Fibroblast of pulmonary artery (primary cell): ENCODE data around the gene CDH7.
A peak's percentile ranks its signal among the peaks of the same experiment; 100 is the strongest.

Source experiments
- DNase-seq: peaks from one replicate; pipeline ENCODE4 v3.0.0-alpha.2; 2010; ENCODE audit warnings: low read depth
- H3K4me3 ChIP-seq: replicated peaks from 2 replicates; pipeline ENCODE4 v1.5.1; 2011; ENCODE audit warnings: low read depth, mild to moderate bottlenecking, control low read depth, low read length, moderate library complexity
- TF ChIP-seq, protein P1 (sequence below): IDR thresholded peaks from 2 replicates; pipeline ENCODE4 v1.5.1; 2011; ENCODE audit warnings: mild to moderate bottlenecking, control low read depth, low read length, inconsistent platforms; ENCODE audit errors: missing control alignments

CDH7 gene

DNA sequence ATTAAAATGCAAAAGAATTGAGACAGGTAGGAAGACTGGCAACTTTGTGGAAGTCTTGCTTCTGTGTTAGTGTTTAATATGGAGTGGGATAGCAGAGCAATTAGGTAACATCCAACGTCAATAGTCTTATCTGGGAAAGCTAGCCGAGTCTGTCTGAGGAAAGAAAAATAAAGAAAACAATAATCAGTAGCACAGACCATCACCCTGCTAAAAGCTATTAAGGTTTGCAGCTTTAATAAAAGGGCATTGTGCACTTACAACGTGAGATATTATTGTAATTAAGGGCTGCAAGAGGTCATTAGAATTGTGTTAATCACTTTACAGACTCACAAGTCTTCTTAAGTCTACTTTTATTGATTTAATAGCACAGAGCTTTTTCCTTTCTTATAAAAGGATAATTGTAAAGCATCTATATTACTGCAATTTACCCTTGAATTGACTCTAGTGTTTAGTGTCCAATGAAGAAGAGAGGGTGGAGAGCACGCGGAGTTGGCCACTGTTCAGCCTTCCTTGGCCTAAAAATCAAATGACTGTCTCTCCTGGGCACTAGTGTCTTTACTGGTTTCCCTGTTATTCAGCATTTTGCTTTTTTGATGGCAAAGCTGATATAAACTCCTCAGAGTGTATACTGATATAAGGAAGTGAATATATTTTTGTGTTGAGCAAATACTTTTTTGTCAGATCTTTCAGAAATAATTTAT is 2.0 kb downstream of the CDH7 start:
- no peak for DNase-seq
- TF ChIP-seq, protein P1, sequence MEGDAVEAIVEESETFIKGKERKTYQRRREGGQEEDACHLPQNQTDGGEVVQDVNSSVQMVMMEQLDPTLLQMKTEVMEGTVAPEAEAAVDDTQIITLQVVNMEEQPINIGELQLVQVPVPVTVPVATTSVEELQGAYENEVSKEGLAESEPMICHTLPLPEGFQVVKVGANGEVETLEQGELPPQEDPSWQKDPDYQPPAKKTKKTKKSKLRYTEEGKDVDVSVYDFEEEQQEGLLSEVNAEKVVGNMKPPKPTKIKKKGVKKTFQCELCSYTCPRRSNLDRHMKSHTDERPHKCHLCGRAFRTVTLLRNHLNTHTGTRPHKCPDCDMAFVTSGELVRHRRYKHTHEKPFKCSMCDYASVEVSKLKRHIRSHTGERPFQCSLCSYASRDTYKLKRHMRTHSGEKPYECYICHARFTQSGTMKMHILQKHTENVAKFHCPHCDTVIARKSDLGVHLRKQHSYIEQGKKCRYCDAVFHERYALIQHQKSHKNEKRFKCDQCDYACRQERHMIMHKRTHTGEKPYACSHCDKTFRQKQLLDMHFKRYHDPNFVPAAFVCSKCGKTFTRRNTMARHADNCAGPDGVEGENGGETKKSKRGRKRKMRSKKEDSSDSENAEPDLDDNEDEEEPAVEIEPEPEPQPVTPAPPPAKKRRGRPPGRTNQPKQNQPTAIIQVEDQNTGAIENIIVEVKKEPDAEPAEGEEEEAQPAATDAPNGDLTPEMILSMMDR: no peak
- H3K4me3 ChIP-seq: no peak overlapping the region

DNA sequence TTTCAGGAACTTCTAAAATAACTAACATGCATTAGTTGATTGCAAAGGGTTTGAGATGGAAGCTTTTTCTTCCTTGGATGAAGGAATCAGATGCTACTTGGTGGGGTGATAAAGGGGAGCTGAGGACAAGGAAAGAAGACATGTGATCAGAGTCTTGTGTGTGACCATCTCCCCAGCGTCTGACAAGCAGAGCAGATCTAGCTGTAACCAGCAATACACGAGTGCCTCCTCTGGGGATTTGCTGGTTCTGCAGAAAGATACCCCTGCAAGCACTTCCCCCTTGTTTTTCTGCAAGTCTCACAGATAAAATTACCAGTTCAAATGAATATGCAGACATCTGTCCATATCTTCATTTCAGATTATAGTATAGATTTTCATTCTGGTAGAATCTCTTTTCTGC is 2.7 kb downstream of the CDH7 start:
- DNase-seq: peak; percentile 1

DNA sequence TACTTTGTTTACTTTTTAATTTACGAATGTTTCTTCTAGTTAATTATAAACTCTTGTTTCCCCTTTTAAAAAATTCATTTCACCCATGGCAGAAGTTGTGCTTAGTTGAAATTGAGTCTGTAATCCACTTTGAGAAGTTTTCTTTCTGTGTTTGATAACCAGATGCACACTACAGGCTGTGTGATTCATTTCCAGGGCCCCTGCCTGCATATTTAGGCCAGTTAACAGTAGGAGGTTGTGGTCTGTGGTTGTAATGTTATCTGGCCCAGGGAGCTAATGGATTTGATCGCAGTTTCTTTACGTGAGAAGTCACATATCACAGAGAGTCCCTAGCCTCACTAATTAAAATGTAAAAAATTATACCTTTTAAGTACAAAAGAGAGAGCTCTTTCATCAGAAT is 3.3 kb downstream of the CDH7 start:
- TF ChIP-seq, protein P1: no peak
- DNase-seq: no peak
- no peak overlapping the region for H3K4me3 ChIP-seq

More for the DNA sequence above, 2.7 kb downstream of the CDH7 start:
- TF ChIP-seq, protein P1: peak; percentile 5
- H3K4me3 ChIP-seq: no peak overlapping the region

DNA sequence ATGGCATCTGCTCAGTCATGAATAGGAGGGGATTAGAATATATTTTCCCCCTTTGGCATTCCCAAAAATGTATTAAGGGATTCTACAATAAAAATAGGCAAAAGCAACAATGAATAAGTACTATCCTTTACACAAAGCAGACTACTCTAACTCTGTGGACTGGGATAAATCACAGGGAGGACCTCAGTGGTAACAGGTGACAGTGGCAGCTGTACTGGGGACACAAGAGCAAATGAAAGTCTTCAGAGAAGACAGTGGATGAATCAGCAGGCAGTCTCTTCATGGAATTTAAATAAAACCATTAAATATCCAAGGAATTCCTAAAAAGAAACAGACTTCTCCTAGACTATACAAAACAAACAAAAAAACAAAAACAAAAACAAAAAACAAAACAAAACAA is 4.8 kb downstream of the CDH7 start:
- TF ChIP-seq, protein P1: no peak
- no peak for DNase-seq
- no peak overlapping the region for H3K4me3 ChIP-seq

DNA sequence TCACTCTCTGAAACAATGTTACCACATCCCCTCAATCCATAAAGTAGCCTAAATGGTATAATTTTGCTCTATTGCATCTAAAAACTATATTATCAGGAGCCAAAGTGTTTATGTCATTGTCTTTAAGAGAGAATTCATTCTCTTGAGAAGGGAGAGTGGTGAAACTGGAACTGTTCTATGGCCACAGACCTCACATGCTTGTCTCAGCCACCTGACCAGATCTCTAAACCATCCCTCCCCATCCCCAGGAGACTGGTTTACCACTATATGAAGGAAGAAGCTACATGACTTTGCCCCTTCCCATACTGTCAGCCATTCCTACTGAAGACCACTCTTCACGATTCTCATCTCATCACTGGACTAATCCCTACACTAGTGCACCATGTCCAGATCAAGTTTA is 9.6 kb downstream of the CDH7 start:
- no peak for DNase-seq
- TF ChIP-seq, protein P1: no peak
- no peak overlapping the region for H3K4me3 ChIP-seq

DNA sequence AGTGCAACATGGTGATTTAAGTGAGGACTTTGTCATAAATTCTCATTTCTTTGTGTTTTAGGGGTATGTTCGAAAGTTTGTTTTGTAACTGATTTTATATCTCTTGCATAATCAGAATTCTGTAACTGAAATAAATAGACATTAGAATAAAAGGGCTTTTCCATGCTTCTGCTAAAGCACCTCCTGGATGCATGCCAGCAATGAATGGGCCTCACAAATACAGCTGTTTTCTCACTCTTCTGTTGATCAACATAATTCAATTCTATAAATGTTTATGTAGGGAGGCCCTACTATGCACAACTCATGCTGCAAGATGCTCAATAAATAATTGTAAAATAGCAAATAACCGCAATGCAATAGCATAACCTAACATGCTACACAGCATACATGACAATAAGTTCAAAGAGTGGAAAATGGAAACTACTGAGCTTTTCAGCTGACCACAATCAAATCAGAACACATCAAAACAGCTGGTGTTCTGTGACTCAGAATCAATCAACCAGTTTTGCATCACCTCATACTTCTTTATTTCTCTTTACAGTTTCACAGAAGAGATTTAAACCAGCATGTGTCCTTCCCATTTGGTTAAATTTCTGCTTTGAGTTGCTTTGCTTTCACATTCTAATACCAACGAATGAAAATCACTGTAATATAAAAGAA is 11.0 kb downstream of the CDH7 start:
- no peak overlapping the region for H3K4me3 ChIP-seq
- TF ChIP-seq, protein P1: no peak
- no peak for DNase-seq
